Bronchus fibroblast of lung (primary cell): ENCODE measurements around the gene ZDHHC24. TPM values are rescaled to one million over a fixed set of nuclear protein-coding genes. Genes with fewer than 3 reads are reported as not detected.

Experiments
- total RNA-seq: library from RNA; depleted of rRNA; stranded (reverse); fragments of >200 nt; gene quantifications from 2 replicates; pipeline ENCODE4 v1.2.3, GENCODE V29; 2015

The ZDHHC24 gene, protein sequence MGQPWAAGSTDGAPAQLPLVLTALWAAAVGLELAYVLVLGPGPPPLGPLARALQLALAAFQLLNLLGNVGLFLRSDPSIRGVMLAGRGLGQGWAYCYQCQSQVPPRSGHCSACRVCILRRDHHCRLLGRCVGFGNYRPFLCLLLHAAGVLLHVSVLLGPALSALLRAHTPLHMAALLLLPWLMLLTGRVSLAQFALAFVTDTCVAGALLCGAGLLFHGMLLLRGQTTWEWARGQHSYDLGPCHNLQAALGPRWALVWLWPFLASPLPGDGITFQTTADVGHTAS
- total RNA-seq: 19.8 and 20.4 TPM in 2 replicates

GRCh38 chr11:66545701-66546367, at the start of gene ZDHHC24:
TSS of gene ZDHHC24 (minus strand) at chr11:66546048. CDS start at chr11:66546003, 45 bp downstream.

GRCh38 chr11:66592457-66593302, 46.8 kb upstream of the ZDHHC24 start, which contains the start of the genes CCDC87 and CCS:
TSS of gene CCDC87 (minus strand) at chr11:66593063. CDS start at chr11:66593015, 48 bp downstream.
TSS of gene CCS (plus strand) at chr11:66593185. CDS start at chr11:66593262, 77 bp downstream.

GRCh38 chr11:66568124-66568916, 22.5 kb upstream of the ZDHHC24 start, which contains the start of gene CTSF:
TSS of gene CTSF (minus strand) at chr11:66568606. CDS start at chr11:66568486, 120 bp downstream.

GRCh38 chr11:66546368-66546965, 619 bp upstream of the ZDHHC24 start, which contains the start of gene ACTN3:
TSS of gene ACTN3 (plus strand) at chr11:66546903. CDS start at chr11:66546938, 35 bp downstream.

DNA sequence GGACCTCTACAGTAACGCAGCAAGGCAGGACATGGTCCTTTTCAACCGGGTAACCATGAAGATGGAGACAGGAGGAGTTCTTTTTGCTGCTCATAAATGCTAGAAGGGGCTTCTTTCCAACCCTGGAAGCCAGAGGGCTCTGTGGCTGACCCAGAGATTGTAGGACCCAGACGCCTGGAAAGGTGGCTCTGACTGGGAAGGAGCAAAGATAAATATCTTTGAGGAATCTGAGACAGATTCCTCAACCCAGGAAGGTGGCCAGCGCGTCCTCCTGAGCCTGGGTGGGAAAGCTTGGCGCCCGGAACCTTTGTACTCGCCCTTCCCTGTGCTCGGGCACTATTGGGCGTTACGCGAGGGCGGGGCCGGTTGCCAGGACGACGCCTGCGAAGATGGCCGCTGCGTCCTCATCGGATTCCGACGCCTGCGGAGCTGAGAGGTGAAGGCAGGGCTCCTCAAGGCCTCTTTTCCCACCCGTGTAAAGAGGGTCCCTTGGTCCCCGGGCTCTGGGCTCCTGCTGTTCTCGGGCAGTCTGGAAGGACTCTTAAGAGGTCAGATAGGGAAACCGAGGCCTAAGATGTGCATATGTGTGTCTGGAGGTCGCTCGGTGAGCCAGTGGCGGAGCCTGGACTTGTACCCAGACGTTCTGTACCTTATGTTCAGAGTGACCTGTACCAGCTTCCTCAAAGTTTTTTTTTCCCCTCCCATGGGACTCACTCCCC, 35.4 kb downstream of the ZDHHC24 start, which contains the start of gene BBS1:
TSS of gene BBS1 (plus strand) at position 365 of the 719 bp plus-strand sequence. CDS start at position 390, 25 bp downstream.

DNA sequence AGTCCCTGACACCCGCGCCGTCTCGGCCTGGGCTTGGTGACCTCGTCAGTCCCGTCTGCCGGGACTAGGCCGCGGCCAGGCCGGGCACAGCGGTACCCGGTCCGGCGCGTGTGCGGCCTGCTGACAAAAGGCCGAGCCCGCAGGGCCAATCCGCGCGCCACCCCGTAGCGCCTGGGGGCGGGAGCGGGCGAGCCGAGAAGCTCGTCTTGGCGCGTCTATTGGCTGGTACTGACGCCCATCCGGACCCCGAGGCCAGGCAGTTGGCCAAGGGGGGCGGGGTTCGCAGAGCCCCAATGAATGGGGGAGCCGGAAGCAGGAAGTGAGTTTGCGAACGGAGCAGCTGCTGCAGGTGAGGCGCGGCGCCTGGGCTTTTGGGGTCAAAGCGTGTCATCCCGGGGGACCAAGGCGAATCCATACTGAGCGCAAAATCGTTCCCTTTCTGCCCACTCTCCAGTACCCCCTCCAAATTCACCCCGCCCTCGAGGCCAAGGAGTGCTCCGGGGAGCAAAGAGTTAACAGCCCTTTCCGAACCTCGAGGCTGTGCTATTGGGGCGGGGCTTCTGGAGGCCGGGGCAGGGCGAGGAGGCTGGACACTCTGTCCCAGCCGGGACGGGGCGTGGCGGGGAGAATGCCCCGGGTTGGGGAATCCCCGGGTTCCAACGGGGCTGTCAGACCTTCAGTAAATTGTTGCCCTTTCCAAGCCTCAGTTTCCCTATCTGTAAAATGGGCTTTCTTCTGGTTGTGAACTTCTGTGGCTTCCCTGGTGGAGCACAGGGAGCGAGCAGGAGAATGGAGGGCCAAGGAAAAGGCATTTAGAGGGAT, 65.5 kb downstream of the ZDHHC24 start, which contains the start of gene DPP3:
TSS of gene DPP3 (plus strand) at position 318 of the 822 bp plus-strand sequence. CDS start 1,767 bp downstream, outside the sequence.

Other genes with a start within 250 kb of the ZDHHC24 start
- 41.8 and 42.9 TPM in 2 replicates for gene CD248, start 229.0 kb downstream of the ZDHHC24 start, total RNA-seq
- gene RIN1, start 209.6 kb downstream of the ZDHHC24 start, total RNA-seq: 54.7 and 67.8 TPM in 2 replicates
- 52.5 and 59.5 TPM in 2 replicates for gene BRMS1, start 200.9 kb downstream of the ZDHHC24 start, total RNA-seq
- 41.0 and 43.4 TPM in 2 replicates for gene B4GAT1, start 198.4 kb downstream of the ZDHHC24 start, total RNA-seq
- gene SLC29A2, start 174.3 kb downstream of the ZDHHC24 start, total RNA-seq: 3.7 and 4.9 TPM in 2 replicates
- gene NPAS4, start 125.0 kb downstream of the ZDHHC24 start, total RNA-seq: not detected in 2 replicates
- 69.3 and 72.1 TPM in 2 replicates for gene MRPL11, start 107.2 kb downstream of the ZDHHC24 start, total RNA-seq
- 4.0 and 4.3 TPM in 2 replicates for gene PELI3, start 79.1 kb downstream of the ZDHHC24 start, total RNA-seq
- gene DPP3, start 65.6 kb downstream of the ZDHHC24 start, total RNA-seq: 52.1 and 56.9 TPM in 2 replicates
- gene BBS1, start 35.4 kb downstream of the ZDHHC24 start, total RNA-seq: 21.9 and 24.2 TPM in 2 replicates
- not detected in 2 replicates for gene ACTN3, start 855 bp upstream of the ZDHHC24 start, total RNA-seq
- gene CTSF, start 22.6 kb upstream of the ZDHHC24 start, total RNA-seq: 6.7 and 8.3 TPM in 2 replicates
- 0.15 TPM in 1 of 2 replicates, not detected in the other for gene CCDC87, start 47.0 kb upstream of the ZDHHC24 start, total RNA-seq
- 28.2 and 29.4 TPM in 2 replicates for gene CCS, start 47.1 kb upstream of the ZDHHC24 start, total RNA-seq
- gene RBM14, start 70.6 kb upstream of the ZDHHC24 start, total RNA-seq: 47.3 and 49.4 TPM in 2 replicates
- 102 and 106 TPM in 2 replicates for gene RBM4, start 92.7 kb upstream of the ZDHHC24 start, total RNA-seq
- gene RBM4B, start 131.8 kb upstream of the ZDHHC24 start, total RNA-seq: 15.0 and 19.0 TPM in 2 replicates
- gene SPTBN2, start 183.2 kb upstream of the ZDHHC24 start, total RNA-seq: 0.89 and 2.0 TPM in 2 replicates